HG03469 (cell line): ENCODE data around the gene SLC16A9.

Experiments
- ATAC-seq: cut with Tn5 transposase; IDR thresholded peaks from one replicate; pipeline ENCODE4 v1.9.1; 2021; ENCODE audit warnings: mild to moderate bottlenecking, moderate library complexity, moderate number of reproducible peaks; ENCODE audit not compliant: unreplicated experiment

The SLC16A9 gene

DNA sequence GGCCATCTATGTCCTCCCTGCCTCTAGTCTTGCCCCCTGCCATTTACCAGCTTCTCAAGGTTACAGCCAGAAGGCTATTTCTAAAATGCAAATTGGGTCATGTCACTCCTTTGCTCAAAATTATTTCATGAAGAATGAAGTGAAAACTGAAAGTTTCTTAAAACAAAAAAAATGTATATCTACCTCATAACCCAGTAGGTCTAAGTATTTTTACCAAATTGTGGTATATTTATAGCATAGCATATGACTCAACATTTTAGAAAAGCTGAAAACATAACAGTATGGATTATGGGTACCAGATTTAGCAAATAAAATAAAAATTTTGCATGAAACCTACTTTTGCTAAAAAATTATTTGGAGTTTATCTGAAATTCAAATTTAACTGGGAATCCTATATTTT, 78.4 kb downstream of the SLC16A9 start:
- ATAC-seq = peak; percentile 40

DNA sequence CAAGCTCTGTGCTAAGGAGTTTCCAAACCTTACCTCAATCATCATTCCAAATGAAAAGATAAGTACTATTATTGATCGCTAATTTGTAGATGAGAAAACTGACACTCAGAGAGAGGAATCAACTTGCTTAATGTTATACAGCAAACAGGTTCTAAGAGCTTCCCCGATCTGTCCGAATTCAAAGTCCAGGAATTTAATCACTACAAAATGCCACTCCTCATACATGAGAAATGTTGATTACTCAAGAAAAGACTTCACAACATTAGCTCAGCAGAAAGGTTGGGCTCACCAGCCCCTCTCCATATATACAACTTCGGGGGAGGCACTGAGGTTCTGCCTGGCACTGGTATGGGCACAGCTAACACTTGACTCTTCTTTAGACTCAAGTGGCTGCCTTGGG, 80.7 kb downstream of the SLC16A9 start:
- no peak for ATAC-seq

- ATAC-seq = no peak
Measured at GRCh38 chr10:59628456-59628855, 81.2 kb downstream of the SLC16A9 start.

GRCh38 chr10:59627366-59628018, 82.2 kb downstream of the SLC16A9 start:
- no peak for ATAC-seq

DNA sequence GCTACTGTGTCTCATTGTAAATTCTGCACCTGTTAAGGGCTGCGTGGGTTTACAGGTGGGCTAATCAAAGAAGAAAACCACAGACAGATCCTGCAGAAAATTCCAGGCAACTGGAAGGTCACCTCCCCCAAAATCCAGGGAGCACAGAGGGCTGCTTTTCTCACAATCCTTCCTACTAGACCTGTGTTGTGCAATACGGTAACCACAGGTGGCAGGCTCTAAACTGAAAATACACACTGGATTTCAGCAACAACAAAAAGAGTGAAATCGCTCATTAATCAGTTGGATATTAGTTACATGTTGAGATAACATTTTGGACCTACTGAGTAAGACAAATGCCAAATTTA, 83.2 kb downstream of the SLC16A9 start:
- ATAC-seq = no peak

- peak; percentile 84 for ATAC-seq
Measured at GRCh38 chr10:59625721-59626522, 83.7 kb downstream of the SLC16A9 start.

DNA sequence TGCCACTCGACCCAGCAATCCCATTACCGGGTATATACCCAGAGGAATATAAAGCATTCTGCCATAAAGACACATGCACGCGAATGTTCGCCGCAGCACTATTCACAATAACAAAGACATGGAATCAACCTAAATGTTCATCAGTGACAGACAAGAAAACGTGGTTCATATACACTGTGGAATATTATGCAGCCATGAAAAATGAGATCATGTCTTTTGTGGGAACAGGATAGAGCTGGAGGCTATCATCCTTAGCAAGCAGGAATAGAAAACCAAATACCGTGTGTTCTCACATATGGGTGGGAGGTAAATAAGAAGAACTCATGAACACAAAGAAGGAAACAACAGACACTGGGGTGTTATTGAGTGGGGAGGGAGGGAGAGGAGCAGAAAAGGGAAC, 84.7 kb downstream of the SLC16A9 start:
- ATAC-seq = no peak

DNA sequence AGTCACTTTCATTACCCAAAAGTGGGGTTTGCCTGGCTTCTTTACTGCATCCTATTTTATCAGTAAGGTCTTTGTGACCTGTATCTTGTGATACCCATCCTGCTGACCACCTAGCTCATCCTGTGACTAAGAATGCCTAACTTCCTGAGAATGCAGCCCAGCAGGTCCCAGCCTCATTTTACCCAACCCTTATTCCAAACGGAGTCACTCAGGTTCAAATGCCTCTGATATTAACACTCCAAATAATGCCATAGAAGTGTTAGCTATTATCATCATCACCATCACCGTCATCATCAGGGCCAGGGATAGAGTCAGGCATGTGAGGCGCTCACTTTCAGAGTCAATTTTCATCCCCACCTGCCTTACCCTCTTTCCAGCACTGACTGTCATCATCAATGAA, 85.5 kb downstream of the SLC16A9 start:
- ATAC-seq = no peak

- no peak for ATAC-seq
Measured at GRCh38 chr10:59623133-59624121, 86.2 kb downstream of the SLC16A9 start.

- ATAC-seq = no peak
Measured at GRCh38 chr10:59622320-59623132, 87.1 kb downstream of the SLC16A9 start.

GRCh38 chr10:59621771-59622170, 87.9 kb downstream of the SLC16A9 start:
- no peak for ATAC-seq

GRCh38 chr10:59618666-59619065, 91.0 kb downstream of the SLC16A9 start:
- no peak for ATAC-seq

DNA sequence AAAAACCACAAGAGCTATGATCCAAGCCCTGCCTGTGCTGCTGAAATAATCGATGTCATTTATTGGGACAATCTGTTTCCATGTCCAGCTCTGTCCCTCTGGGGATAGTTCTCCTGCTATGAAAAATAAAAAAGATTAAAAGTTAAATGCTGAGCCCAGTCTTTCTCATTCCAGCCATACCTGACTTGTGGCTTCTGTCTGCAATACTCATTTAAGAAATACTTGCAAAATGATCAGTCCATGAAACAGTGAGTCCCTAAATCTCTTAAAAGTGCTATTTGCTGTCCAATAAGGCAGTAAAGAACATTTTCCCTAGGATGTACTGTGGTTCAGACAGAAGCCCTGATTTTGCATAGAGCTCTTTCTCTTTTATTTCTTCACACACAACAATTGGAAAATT, 91.7 kb downstream of the SLC16A9 start:
- no peak for ATAC-seq

DNA sequence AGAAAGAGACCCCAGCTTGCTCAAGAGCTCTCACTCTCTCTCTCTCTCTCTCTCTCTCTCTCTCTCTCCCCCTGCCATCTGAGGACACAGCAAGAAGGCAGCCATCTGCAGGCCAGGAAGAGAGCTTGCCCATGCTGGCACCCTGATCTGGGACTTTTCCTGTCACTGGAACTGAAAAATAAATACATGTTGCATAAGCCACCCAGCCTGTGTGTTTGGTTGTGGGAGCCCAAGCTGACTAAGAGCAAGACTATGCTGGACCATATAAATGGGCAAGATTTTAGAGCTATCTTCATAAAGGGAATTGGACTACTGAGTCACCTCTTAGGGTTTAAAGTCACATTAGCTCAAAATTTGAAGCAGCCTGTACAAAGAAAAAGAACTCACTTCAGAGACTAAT, 98.6 kb downstream of the SLC16A9 start:
- no peak for ATAC-seq

- no peak for ATAC-seq
Measured at GRCh38 chr10:59607970-59608369, 101.7 kb downstream of the SLC16A9 start.

- ATAC-seq = no peak
Measured at GRCh38 chr10:59606551-59606961, 103.1 kb downstream of the SLC16A9 start.

GRCh38 chr10:59601985-59602384, 107.7 kb downstream of the SLC16A9 start:
- no peak for ATAC-seq
